ENCODE data around the gene KCNJ4.
"Not testable (repeated sequence)": the region's sequence is repeated elsewhere in the genome, so short reads cannot be mapped to it uniquely, and the experiment has no call there.

Gene KCNJ4

GRCh38 chr22:38413085-38414008 is 41.7 kb downstream of the KCNJ4 start:
- H3K4me1 ChIP-seq (ENCODE audit: control insufficient read depth in 2 of 2, insufficient read depth in 1 of 2, low read depth in 1 of 2, low read length in 2 of 2), result peaks cover 0 to 3% of the 10 kb centered on the region in 2 donors
- H3K14ac ChIP-seq (ENCODE audit: low read length), result no peak overlapping the region
- no peak overlapping the region for H2BK15ac ChIP-seq (ENCODE audit: low read length)
- peaks cover 0 to 2% of the 10 kb centered on the region in 2 donors for H3K9me3 ChIP-seq (replicated peaks in 1 of 2; ENCODE audit: control insufficient read depth in 2 of 2, insufficient read depth in 1 of 2, low read depth in 1 of 2, low read length in 2 of 2)
- H3K4ac ChIP-seq (ENCODE audit: low read length), result no peak overlapping the region
- H3K9ac ChIP-seq (ENCODE audit: low read depth, low read length, poor library complexity), result no peak overlapping the region
- no peak overlapping the region for H4K91ac ChIP-seq (ENCODE audit: low read depth, low read length, poor library complexity)
- no peak overlapping the region for H2BK5ac ChIP-seq (ENCODE audit: low read length)
- H2BK12ac ChIP-seq (ENCODE audit: low read length), result no peak overlapping the region
- DNase-seq (ENCODE audit: low spot score), result no peak
- no peak overlapping the region for H3K4me2 ChIP-seq (ENCODE audit: insufficient read depth, low read length, poor library complexity, severe bottlenecking)
- no peak overlapping the region for H3K27ac ChIP-seq (replicated peaks; ENCODE audit: low read length)
- H3K23ac ChIP-seq (ENCODE audit: low read depth, low read length, poor library complexity), result no peak overlapping the region
- H2BK120ac ChIP-seq (ENCODE audit: low read depth, low read length), result peak overlapping the region; percentile 41
- H2AFZ ChIP-seq (ENCODE audit: low read length), result no peak overlapping the region
- H3K18ac ChIP-seq (ENCODE audit: low read length), result peak overlapping the region; percentile 84
- H2AK5ac ChIP-seq (ENCODE audit: low read depth, low read length), result peak overlapping the region; percentile 81
- H3K27me3 ChIP-seq (ENCODE audit: control insufficient read depth in 3 of 3, insufficient read depth in 3 of 3, low read depth in 1 of 3, low read length in 3 of 3), result peaks cover 0 to 21% (median 0%) of the 10 kb centered on the region in 3 experiments
- H3K79me1 ChIP-seq (ENCODE audit: low read depth, low read length), result peaks cover 4% of the 10 kb centered on the region
- H3K4me3 ChIP-seq (ENCODE audit: low read length in 2 of 2), result no peak overlapping the region
- no CpG with 5 or more reads among the region's 20 CpGs for WGBS, 2 donors (ENCODE audit: extremely low coverage in 2 of 2, insufficient read length in 2 of 2, insufficient replicate concordance in 1 of 2)
- H3K36me3 ChIP-seq (replicated peaks in 1 of 2; ENCODE audit: control insufficient read depth in 2 of 2, insufficient read depth in 2 of 2, low read length in 2 of 2), result no peaks in the 10 kb centered on the region
- H4K8ac ChIP-seq (ENCODE audit: low read depth, low read length), result peak overlapping the region; percentile 23

- H3K9me3 ChIP-seq (replicated peaks in 1 of 2; ENCODE audit: control insufficient read depth in 2 of 2, insufficient read depth in 1 of 2, low read depth in 1 of 2, low read length in 2 of 2), result peaks cover 0 to 2% of the 10 kb centered on the region in 2 donors
- H3K27ac ChIP-seq (replicated peaks; ENCODE audit: low read length), result no peak overlapping the region
- no CpG with 5 or more reads among the region's 45 CpGs for WGBS, 2 donors (ENCODE audit: extremely low coverage in 2 of 2, insufficient read length in 2 of 2, insufficient replicate concordance in 1 of 2)
- H3K14ac ChIP-seq (ENCODE audit: low read length), result peak overlapping the region; percentile 56
- peak overlapping the region; percentile 81 for H2AK5ac ChIP-seq (ENCODE audit: low read depth, low read length)
- H3K23ac ChIP-seq (ENCODE audit: low read depth, low read length, poor library complexity), result peak overlapping the region; percentile 80
- H3K27me3 ChIP-seq (ENCODE audit: control insufficient read depth in 3 of 3, insufficient read depth in 3 of 3, low read depth in 1 of 3, low read length in 3 of 3), result peaks cover 0 to 16% (median 0%) of the 10 kb centered on the region in 3 experiments
- no peak overlapping the region for H2BK5ac ChIP-seq (ENCODE audit: low read length)
- peaks cover 0 to 3% of the 10 kb centered on the region in 2 donors for H3K4me1 ChIP-seq (ENCODE audit: control insufficient read depth in 2 of 2, insufficient read depth in 1 of 2, low read depth in 1 of 2, low read length in 2 of 2)
- no peak overlapping the region for H2BK120ac ChIP-seq (ENCODE audit: low read depth, low read length)
- peak overlapping the region; percentile 82 for H4K8ac ChIP-seq (ENCODE audit: low read depth, low read length)
- no peak overlapping the region for H4K91ac ChIP-seq (ENCODE audit: low read depth, low read length, poor library complexity)
- H3K4me2 ChIP-seq (ENCODE audit: insufficient read depth, low read length, poor library complexity, severe bottlenecking), result no peak overlapping the region
- DNase-seq (ENCODE audit: low spot score), result no peak
- H3K18ac ChIP-seq (ENCODE audit: low read length), result peak overlapping the region; percentile 94
- H3K4ac ChIP-seq (ENCODE audit: low read length), result peak overlapping the region; percentile 66
- H3K4me3 ChIP-seq (ENCODE audit: low read length in 2 of 2), result peak overlapping the region in 1 of 2 donors; percentile 57
- H2AFZ ChIP-seq (ENCODE audit: low read length), result no peak overlapping the region
- H2BK15ac ChIP-seq (ENCODE audit: low read length), result no peak overlapping the region
- no peaks in the 10 kb centered on the region for H3K36me3 ChIP-seq (replicated peaks in 1 of 2; ENCODE audit: control insufficient read depth in 2 of 2, insufficient read depth in 2 of 2, low read length in 2 of 2)
- peak overlapping the region; percentile 60 for H3K9ac ChIP-seq (ENCODE audit: low read depth, low read length, poor library complexity)
- H3K79me1 ChIP-seq (ENCODE audit: low read depth, low read length), result peaks cover 4% of the 10 kb centered on the region
- peak overlapping the region; percentile 41 for H2BK12ac ChIP-seq (ENCODE audit: low read length)
These were observed 42.4 kb downstream of the KCNJ4 start for GRCh38 chr22:38412435-38413084.

- no peak overlapping the region for H3K18ac ChIP-seq (ENCODE audit: low read length)
- no peak overlapping the region for H3K23ac ChIP-seq (ENCODE audit: low read depth, low read length, poor library complexity)
- no peak overlapping the region for H2BK15ac ChIP-seq (ENCODE audit: low read length)
- H3K79me1 ChIP-seq (ENCODE audit: low read depth, low read length), result no peaks in the 10 kb centered on the region
- H3K9me3 ChIP-seq (replicated peaks in 1 of 2; ENCODE audit: control insufficient read depth in 2 of 2, insufficient read depth in 1 of 2, low read depth in 1 of 2, low read length in 2 of 2), result peaks cover 0 to 2% of the 10 kb centered on the region in 2 donors
- no peak overlapping the region for H4K91ac ChIP-seq (ENCODE audit: low read depth, low read length, poor library complexity)
- H2BK5ac ChIP-seq (ENCODE audit: low read length), result no peak overlapping the region
- H3K4ac ChIP-seq (ENCODE audit: low read length), result no peak overlapping the region
- no peak overlapping the region for H2BK120ac ChIP-seq (ENCODE audit: low read depth, low read length)
- H3K14ac ChIP-seq (ENCODE audit: low read length), result no peak overlapping the region
- H3K4me2 ChIP-seq (ENCODE audit: insufficient read depth, low read length, poor library complexity, severe bottlenecking), result no peak overlapping the region
- no peak for DNase-seq (ENCODE audit: low spot score)
- H3K4me1 ChIP-seq (ENCODE audit: control insufficient read depth in 2 of 2, insufficient read depth in 1 of 2, low read depth in 1 of 2, low read length in 2 of 2), result peaks cover 0 to 3% of the 10 kb centered on the region in 2 donors
- no peak overlapping the region for H4K8ac ChIP-seq (ENCODE audit: low read depth, low read length)
- H2AK5ac ChIP-seq (ENCODE audit: low read depth, low read length), result no peak overlapping the region
- no peak overlapping the region for H2AFZ ChIP-seq (ENCODE audit: low read length)
- no peak overlapping the region for H3K27ac ChIP-seq (replicated peaks; ENCODE audit: low read length)
- no CpG with 5 or more reads among the region's 2 CpGs for WGBS, 2 donors (ENCODE audit: extremely low coverage in 2 of 2, insufficient read length in 2 of 2, insufficient replicate concordance in 1 of 2)
- H2BK12ac ChIP-seq (ENCODE audit: low read length), result no peak overlapping the region
- H3K9ac ChIP-seq (ENCODE audit: low read depth, low read length, poor library complexity), result no peak overlapping the region
- H3K4me3 ChIP-seq (ENCODE audit: low read length in 2 of 2), result no peak overlapping the region
- H3K36me3 ChIP-seq (replicated peaks in 1 of 2; ENCODE audit: control insufficient read depth in 2 of 2, insufficient read depth in 2 of 2, low read length in 2 of 2), result no peaks in the 10 kb centered on the region
- peaks cover 0 to 9% (median 0%) of the 10 kb centered on the region in 3 experiments for H3K27me3 ChIP-seq (ENCODE audit: control insufficient read depth in 3 of 3, insufficient read depth in 3 of 3, low read depth in 1 of 3, low read length in 3 of 3)
These were observed 44.0 kb downstream of the KCNJ4 start for GRCh38 chr22:38411016-38411415.

GRCh38 chr22:38409916-38410315 is 45.1 kb downstream of the KCNJ4 start:
- H3K9me3 ChIP-seq (replicated peaks in 1 of 2; ENCODE audit: control insufficient read depth in 2 of 2, insufficient read depth in 1 of 2, low read depth in 1 of 2, low read length in 2 of 2); H3K4me1 ChIP-seq (ENCODE audit: control insufficient read depth in 2 of 2, insufficient read depth in 1 of 2, low read depth in 1 of 2, low read length in 2 of 2); H3K4ac ChIP-seq (ENCODE audit: low read length); DNase-seq (ENCODE audit: low spot score); H2AFZ ChIP-seq (ENCODE audit: low read length); H3K4me3 ChIP-seq (ENCODE audit: low read length in 2 of 2); H2BK120ac ChIP-seq (ENCODE audit: low read depth, low read length); H2BK15ac ChIP-seq (ENCODE audit: low read length); H3K9ac ChIP-seq (ENCODE audit: low read depth, low read length, poor library complexity); H4K91ac ChIP-seq (ENCODE audit: low read depth, low read length, poor library complexity); H3K18ac ChIP-seq (ENCODE audit: low read length); H3K14ac ChIP-seq (ENCODE audit: low read length); H3K23ac ChIP-seq (ENCODE audit: low read depth, low read length, poor library complexity); H3K36me3 ChIP-seq (replicated peaks in 1 of 2; ENCODE audit: control insufficient read depth in 2 of 2, insufficient read depth in 2 of 2, low read length in 2 of 2); H3K27me3 ChIP-seq (ENCODE audit: control insufficient read depth in 3 of 3, insufficient read depth in 3 of 3, low read depth in 1 of 3, low read length in 3 of 3); H2BK5ac ChIP-seq (ENCODE audit: low read length); H2AK5ac ChIP-seq (ENCODE audit: low read depth, low read length); H3K4me2 ChIP-seq (ENCODE audit: insufficient read depth, low read length, poor library complexity, severe bottlenecking); H4K8ac ChIP-seq (ENCODE audit: low read depth, low read length); H3K79me1 ChIP-seq (ENCODE audit: low read depth, low read length); H2BK12ac ChIP-seq (ENCODE audit: low read length); H3K27ac ChIP-seq (replicated peaks; ENCODE audit: low read length): not testable (repeated sequence)
- no CpG with 5 or more reads among the region's 35 CpGs for WGBS, 2 donors (ENCODE audit: extremely low coverage in 2 of 2, insufficient read length in 2 of 2, insufficient replicate concordance in 1 of 2)

Data from neuronal stem cell (in vitro differentiated cells).